ENCODE results near the gene PLEKHA1. TPM values are rescaled to one million over a fixed set of nuclear protein-coding genes. Genes with fewer than 3 reads are reported as not detected.

The PLEKHA1 gene
- total RNA-seq, 4 donors from 2014 or later, result 51.4 to 101 (median 62.1) TPM

GRCh38 chr10:122420624-122421007 is 46.1 kb downstream of the PLEKHA1 start:
- Histone ChIP-seq H3K36me3 (peaks cover 0 to 58% (median 17%) of the 10 kb centered on the region in 4 donors), H3K4me3 (no peak overlapping the region), H3K27me3 (no peaks in the 10 kb centered on the region), H3K9me3 (no peaks in the 10 kb centered on the region), H3K4me1 (peaks cover 37 to 61% (median 52%) of the 10 kb centered on the region in 4 donors), H3K27ac (replicated peaks in 1 of 4) (peak overlapping the region; percentile 70 to 79 (median 74))
- DNase-seq (ENCODE audit: extremely low spot score), result no peak
- TF ChIP-seq EP300 (IDR thresholded peaks at IDR 0.05) (no peak), CTCF (IDR thresholded peaks at IDR 0.05) (no peak), POLR2A (IDR thresholded peaks at IDR 0.05; ENCODE audit: low read depth) (no peak), POLR2AphosphoS5 (IDR thresholded peaks at IDR 0.05) (no peak)
- intact Hi-C loops (cut with DNase I), result no loop called here
- WGBS, result 67% methylated on average over 3 of the region's 3 CpGs

- Histone ChIP-seq H3K4me3 (no peak overlapping the region), H3K36me3 (peaks cover 0 to 53% (median 12%) of the 10 kb centered on the region in 4 donors), H3K4me1 (peaks cover 37 to 61% (median 52%) of the 10 kb centered on the region in 4 donors), H3K27me3 (no peaks in the 10 kb centered on the region), H3K27ac (replicated peaks in 1 of 4) (peak overlapping the region; percentile 70 to 79 (median 74)), H3K9me3 (no peaks in the 10 kb centered on the region)
- WGBS, result 64% methylated on average over 3 of the region's 3 CpGs
- TF ChIP-seq POLR2A (IDR thresholded peaks at IDR 0.05; ENCODE audit: low read depth) (no peak), POLR2AphosphoS5 (IDR thresholded peaks at IDR 0.05) (peak in 1 of 2 donors; percentile 20)
- intact Hi-C loops (cut with DNase I), result no loop called here
- no peak for DNase-seq (ENCODE audit: extremely low spot score)
These were observed 46.6 kb downstream of the PLEKHA1 start for GRCh38 chr10:122421054-122421625.

- H3K36me3 ChIP-seq, result peaks cover 0 to 49% (median 8%) of the 10 kb centered on the region in 4 donors
- H3K27ac ChIP-seq (replicated peaks in 1 of 4), result peak overlapping the region; percentile 70 to 79 (median 74)
- H3K4me1 ChIP-seq, result peaks cover 35 to 61% (median 52%) of the 10 kb centered on the region in 4 donors
- intact Hi-C loops (cut with DNase I), result no loop called here
- H3K4me3 ChIP-seq, result no peak overlapping the region
- TF ChIP-seq CTCF (IDR thresholded peaks at IDR 0.05) (no peak), POLR2A (IDR thresholded peaks at IDR 0.05; ENCODE audit: low read depth) (no peak), EP300 (IDR thresholded peaks at IDR 0.05) (no peak), POLR2AphosphoS5 (IDR thresholded peaks at IDR 0.05) (no peak)
- H3K9me3 ChIP-seq, result no peaks in the 10 kb centered on the region
- no peaks in the 10 kb centered on the region for H3K27me3 ChIP-seq
- DNase-seq (ENCODE audit: extremely low spot score), result no peak
These were observed 47.2 kb downstream of the PLEKHA1 start for GRCh38 chr10:122421742-122422141.

GRCh38 chr10:122422266-122422989 is 47.9 kb downstream of the PLEKHA1 start:
- peaks cover 32 to 61% (median 52%) of the 10 kb centered on the region in 4 donors for H3K4me1 ChIP-seq
- intact Hi-C loops (cut with DNase I), result no loop called here
- no peaks in the 10 kb centered on the region for H3K27me3 ChIP-seq
- H3K9me3 ChIP-seq, result no peaks in the 10 kb centered on the region
- WGBS, result 64% methylated on average over 5 of the region's 5 CpGs
- H3K27ac ChIP-seq (replicated peaks in 1 of 4), result peak overlapping the region; percentile 70 to 79 (median 74)
- H3K36me3 ChIP-seq, result peaks cover 0 to 51% (median 13%) of the 10 kb centered on the region in 4 donors
- TF ChIP-seq POLR2AphosphoS5 (IDR thresholded peaks at IDR 0.05) (peak in 1 of 2 donors; percentile 5), POLR2A (IDR thresholded peaks at IDR 0.05; ENCODE audit: low read depth) (no peak), CTCF (IDR thresholded peaks at IDR 0.05) (no peak), EP300 (IDR thresholded peaks at IDR 0.05) (no peak)
- no peak overlapping the region for H3K4me3 ChIP-seq
- no peak for DNase-seq (ENCODE audit: extremely low spot score)

GRCh38 chr10:122424059-122424458 is 49.6 kb downstream of the PLEKHA1 start:
- no peaks in the 10 kb centered on the region for H3K27me3 ChIP-seq
- no peaks in the 10 kb centered on the region for H3K9me3 ChIP-seq
- TF ChIP-seq POLR2AphosphoS5 (IDR thresholded peaks at IDR 0.05), result no peak
- TF ChIP-seq EP300 (IDR thresholded peaks at IDR 0.05), result peak; percentile 20
- no peak for TF ChIP-seq CTCF (IDR thresholded peaks at IDR 0.05)
- TF ChIP-seq POLR2A (IDR thresholded peaks at IDR 0.05; ENCODE audit: low read depth), result no peak
- intact Hi-C loops (cut with DNase I), result no loop called here
- H3K27ac ChIP-seq (replicated peaks in 1 of 4), result peak overlapping the region in 3 of 4 donors; percentile 46 to 77 (median 52)
- no peak overlapping the region for H3K4me3 ChIP-seq
- peaks cover 25 to 61% (median 52%) of the 10 kb centered on the region in 4 donors for H3K4me1 ChIP-seq
- DNase-seq (ENCODE audit: extremely low spot score), result no peak
- H3K36me3 ChIP-seq, result peaks cover 0 to 44% (median 18%) of the 10 kb centered on the region in 4 donors
- 60% methylated on average over 2 of the region's 2 CpGs for WGBS
